IMR-90 (cell line): ENCODE measurements around the gene ALDH1B1. TPM values are rescaled to one million over a fixed set of nuclear protein-coding genes. Genes with fewer than 3 reads are reported as not detected.

Experiments
- ATAC-seq: fragments of 200-7000 bp; cut with Tn5 transposase; 2 replicates; pipeline ENCODE4 v1.9.1; 2020; ENCODE audit warnings: low read depth, mild to moderate bottlenecking, moderate library complexity
- BruUV-seq: library from RNA; stranded (reverse); fragments of 400-500 nt; replicated peaks from 2 replicates; lab custom pipeline; 2021; lab: Mats Ljungman, UMichigan
- CTCF ChIA-PET: fragments of 300-600 bp; formaldehyde crosslinking; extraction: SDS; loops from one replicate; lab custom pipeline; 2021; ENCODE audit warnings: antibody characterized with exemption; lab: Yijun Ruan, JAX
- POLR2A ChIA-PET: fragments of 300-600 bp; sonication (Branson Sonifier 250); formaldehyde crosslinking; loops from one replicate; lab custom pipeline; 2022; ENCODE audit warnings: antibody characterized with exemption; ENCODE audit not compliant: unreplicated experiment; lab: Charles Lee
- DNase-seq: peaks from one replicate; pipeline ENCODE4 v3.0.0; 2013
- H2AFZ ChIP-seq: replicated peaks from 2 replicates; pipeline ENCODE3; 2013; ENCODE audit warnings: low read length, mild to moderate bottlenecking; ENCODE audit not compliant: poor library complexity
- H2AK5ac ChIP-seq: 2 replicates; pipeline ENCODE4 v1.6.1; 2013; ENCODE audit warnings: low read depth, low read length, inconsistent platforms
- H2AK9ac ChIP-seq: replicated peaks from 2 replicates; pipeline ENCODE3; 2013; ENCODE audit warnings: mild to moderate bottlenecking, low read depth, low read length, moderate library complexity; ENCODE audit not compliant: poor library complexity
- H2BK120ac ChIP-seq: 2 replicates; pipeline ENCODE4 v1.6.1; 2013; ENCODE audit warnings: low read depth, low read length, inconsistent platforms
- H2BK15ac ChIP-seq: 3 replicates; pipeline ENCODE4 v1.6.1; 2013; ENCODE audit warnings: low read depth, low read length, inconsistent platforms
- H2BK20ac ChIP-seq: 2 replicates; pipeline ENCODE4 v1.6.1; 2013; ENCODE audit warnings: low read depth, mild to moderate bottlenecking, inconsistent platforms, low read length, moderate library complexity
- H2BK5ac ChIP-seq: 2 replicates; pipeline ENCODE4 v1.6.1; 2013; ENCODE audit warnings: mild to moderate bottlenecking, low read depth, low read length, inconsistent platforms; ENCODE audit not compliant: poor library complexity, severe bottlenecking
- H3K14ac ChIP-seq: replicated peaks from 2 replicates; pipeline ENCODE4 v1.6.1; 2013; ENCODE audit warnings: low read depth, low read length, inconsistent platforms
- H3K18ac ChIP-seq: 2 replicates; pipeline ENCODE4 v1.6.1; 2013; ENCODE audit warnings: low read depth, low read length, control low read depth
- H3K23ac ChIP-seq: 2 replicates; pipeline ENCODE4 v1.6.1; 2013; ENCODE audit warnings: low read depth, low read length, inconsistent platforms
- H3K27ac ChIP-seq: 2 replicates; pipeline ENCODE4 v1.5.1; 2013; ENCODE audit warnings: mild to moderate bottlenecking, control low read depth, low read length; ENCODE audit not compliant: insufficient read depth
- H3K27me3 ChIP-seq: 2 replicates; pipeline ENCODE4 v1.6.1; 2013; ENCODE audit warnings: low read length; ENCODE audit not compliant: control insufficient read depth, insufficient read depth
- H3K36me3 ChIP-seq: 2 replicates; pipeline ENCODE4 v1.6.1; 2013; ENCODE audit warnings: low read length, mixed read lengths; ENCODE audit not compliant: control insufficient read depth, insufficient read depth
- H3K4ac ChIP-seq: 2 replicates; pipeline ENCODE4 v1.6.1; 2013; ENCODE audit warnings: low read depth, low read length, inconsistent platforms
- H3K4me1 ChIP-seq: 2 replicates; pipeline ENCODE4 v1.6.1; 2013; ENCODE audit warnings: low read length, mixed read lengths; ENCODE audit not compliant: control insufficient read depth, insufficient read depth
- H3K4me2 ChIP-seq: 2 replicates; pipeline ENCODE4 v1.6.1; 2013; ENCODE audit warnings: low read depth, mild to moderate bottlenecking, control low read depth, low read length, moderate library complexity
- H3K4me3 ChIP-seq: 2 replicates; pipeline ENCODE4 v1.5.1; 2013; ENCODE audit warnings: low read depth, mild to moderate bottlenecking, control low read depth, low read length, moderate library complexity; ENCODE audit not compliant: insufficient read depth
- H3K56ac ChIP-seq: 2 replicates; pipeline ENCODE4 v1.6.1; 2013; ENCODE audit warnings: low read length, inconsistent platforms; ENCODE audit not compliant: insufficient read depth; ENCODE audit errors: extremely low read depth
- H3K79me1 ChIP-seq, 2 experiments: 2 replicates each; pipeline ENCODE4 v1.6.1; 2013; ENCODE audit warnings: low read length in 2 of 2, inconsistent platforms in 1 of 2, low read depth in 1 of 2
- H3K9ac ChIP-seq: 2 replicates; pipeline ENCODE4 v1.6.1; 2013; ENCODE audit warnings: low read depth, low read length, control low read depth
- H3K9me1 ChIP-seq: 2 replicates; pipeline ENCODE4 v1.6.1; 2013; ENCODE audit warnings: low read length, inconsistent platforms; ENCODE audit not compliant: insufficient read depth
- H3K9me3 ChIP-seq: 2 replicates; pipeline ENCODE4 v1.6.1; 2013; ENCODE audit warnings: low read length; ENCODE audit not compliant: control insufficient read depth, insufficient read depth
- H4K20me1 ChIP-seq: 2 replicates; pipeline ENCODE4 v1.6.1; 2013; ENCODE audit warnings: low read length, inconsistent platforms; ENCODE audit not compliant: insufficient read depth
- H4K5ac ChIP-seq: 2 replicates; pipeline ENCODE4 v1.6.1; 2013; ENCODE audit warnings: mild to moderate bottlenecking, low read depth, low read length, control low read depth
- H4K8ac ChIP-seq, 2 experiments: 2 replicates each; pipeline ENCODE4 v1.6.1; 2013; ENCODE audit warnings: low read depth in 2 of 2, low read length in 2 of 2, control low read depth in 1 of 2, inconsistent platforms in 1 of 2
- H4K91ac ChIP-seq: 2 replicates; pipeline ENCODE4 v1.6.1; 2013; ENCODE audit warnings: low read depth, low read length, inconsistent platforms; ENCODE audit not compliant: insufficient read depth
- CTCF ChIP-seq: conservative IDR thresholded peaks from 2 replicates; pipeline ENCODE4 v1.5.1; 2012; ENCODE audit warnings: mild to moderate bottlenecking, low read depth, low read length, improper control_type of control experiment
- MAFK ChIP-seq: IDR thresholded peaks from 2 replicates; pipeline ENCODE4 v1.6.1; 2012; ENCODE audit warnings: low read depth, low read length, improper control_type of control experiment
- whole genome bisulfite sequencing, 2 experiments: methylation state at CpG; one replicate each; pipeline versions ENCODE4 v1.1.5 to v1.1.7; 2013; ENCODE audit warnings: missing lambda C conversion rate in 2 of 2; ENCODE audit not compliant: insufficient read length in 1 of 2; ENCODE audit errors: extremely low coverage in 2 of 2; 5-methylcytosine and 5-hydroxymethylcytosine counted together
- dilution Hi-C: fragments of 300-500 bp; cut with HindIII; formaldehyde crosslinking; loops from one replicate; pipeline ENCODE4 v1.14.3; 2018; ENCODE audit warnings: low sequenced_read_pairs; ENCODE audit not compliant: unreplicated experiment
- in situ Hi-C: fragments of 300-500 bp; cut with MboI; formaldehyde crosslinking; loops from 3 replicates; pipeline ENCODE4 v1.14.3; 2019; ENCODE audit warnings: low sequenced_read_pairs, inconsistent platforms, mixed read lengths
- intact Hi-C: fragments of 100-400 bp; cut with micrococcal nuclease; formaldehyde crosslinking; loops from 2 replicates; pipeline ENCODE4 v1.10.0; 2022
- polyA plus RNA-seq, 3 experiments: library from polyadenylated mRNA; depleted of rRNA; stranded (reverse); fragments of >200 nt; gene quantifications; 2 replicates each; pipeline ENCODE4 v1.2.3, GENCODE V29; 2012; ENCODE audit warnings: low replicate concordance in 1 of 3
- total RNA-seq: library from RNA; depleted of rRNA; stranded (reverse); fragments of >200 nt; gene quantifications from 2 replicates; pipeline ENCODE4 v1.2.3, GENCODE V29; 2012

Gene ALDH1B1
- total and polyA plus RNA-seq, 2 of the 4 experiments (the other 2 are of a cell fraction), result 29.6 to 37.6 TPM

GRCh38 chr9:38387066-38387465, 5.4 kb upstream of the ALDH1B1 start:
- DNase-seq, result no peak

More at GRCh38 chr9:38387066-38387465, 5.4 kb upstream of the ALDH1B1 start:
- H4K91ac ChIP-seq, result no peak overlapping the region; the same call in 1 of the 2 replicates
- no peak overlapping the region for H3K18ac ChIP-seq
- no peak for ATAC-seq
- H2BK15ac ChIP-seq, result no peak overlapping the region
- H3K14ac ChIP-seq, result no peak overlapping the region
- H3K23ac ChIP-seq, result no peak overlapping the region
- no peak overlapping the region for H2AFZ ChIP-seq
- H2AK5ac ChIP-seq, result no peak overlapping the region
- H3K36me3 ChIP-seq, result no peaks in the 10 kb centered on the region
- TF ChIP-seq MAFK (no peak), CTCF (no peak)
- H2AK9ac ChIP-seq, result no peak overlapping the region
- H3K27me3 ChIP-seq, result no peaks in the 10 kb centered on the region
- no peak overlapping the region for H3K56ac ChIP-seq
- no peak overlapping the region for H4K5ac ChIP-seq
- H2BK20ac ChIP-seq, result no peak overlapping the region
- H2BK5ac ChIP-seq, result no peak overlapping the region
- H4K8ac ChIP-seq, result no peak overlapping the region
- ChIA-PET CTCF (no interaction called here), POLR2A (no interaction called here)
- no peak overlapping the region for H3K27ac ChIP-seq
- peaks cover 6% of the 10 kb centered on the region for H3K9me1 ChIP-seq
- no peaks in the 10 kb centered on the region for H3K79me1 ChIP-seq
- no peaks in the 10 kb centered on the region for H3K9me3 ChIP-seq
- H3K4ac ChIP-seq, result no peak overlapping the region
- H3K4me3 ChIP-seq, result no peak overlapping the region
- in situ Hi-C loops (no loop called here), intact Hi-C loops (no loop called here), dilution Hi-C loops (loop anchor here (25.0 kb wide), 1 partner anchor 475 kb away; the partner anchor contains the start of gene SLC25A51)
- BruUV-seq, result no TSS peak
- H2BK120ac ChIP-seq, result no peak overlapping the region
- no peaks in the 10 kb centered on the region for H4K20me1 ChIP-seq
- no peak overlapping the region for H3K4me2 ChIP-seq
- no CpG with 5 or more reads among the region's 1 CpG for WGBS, 2 experiments
- no peak overlapping the region for H3K9ac ChIP-seq
- H3K4me1 ChIP-seq, result peaks cover 7% of the 10 kb centered on the region
